ENCODE data around the gene HEXB.

- TF ChIP-seq, protein P1, sequence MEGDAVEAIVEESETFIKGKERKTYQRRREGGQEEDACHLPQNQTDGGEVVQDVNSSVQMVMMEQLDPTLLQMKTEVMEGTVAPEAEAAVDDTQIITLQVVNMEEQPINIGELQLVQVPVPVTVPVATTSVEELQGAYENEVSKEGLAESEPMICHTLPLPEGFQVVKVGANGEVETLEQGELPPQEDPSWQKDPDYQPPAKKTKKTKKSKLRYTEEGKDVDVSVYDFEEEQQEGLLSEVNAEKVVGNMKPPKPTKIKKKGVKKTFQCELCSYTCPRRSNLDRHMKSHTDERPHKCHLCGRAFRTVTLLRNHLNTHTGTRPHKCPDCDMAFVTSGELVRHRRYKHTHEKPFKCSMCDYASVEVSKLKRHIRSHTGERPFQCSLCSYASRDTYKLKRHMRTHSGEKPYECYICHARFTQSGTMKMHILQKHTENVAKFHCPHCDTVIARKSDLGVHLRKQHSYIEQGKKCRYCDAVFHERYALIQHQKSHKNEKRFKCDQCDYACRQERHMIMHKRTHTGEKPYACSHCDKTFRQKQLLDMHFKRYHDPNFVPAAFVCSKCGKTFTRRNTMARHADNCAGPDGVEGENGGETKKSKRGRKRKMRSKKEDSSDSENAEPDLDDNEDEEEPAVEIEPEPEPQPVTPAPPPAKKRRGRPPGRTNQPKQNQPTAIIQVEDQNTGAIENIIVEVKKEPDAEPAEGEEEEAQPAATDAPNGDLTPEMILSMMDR (IDR thresholded peaks at IDR 0.05): no peak
- no peak for TF ChIP-seq POLR2A (IDR thresholded peaks at IDR 0.05)
Observed at GRCh38 chr5:74693191-74693590, 8.2 kb downstream of the HEXB start.
